Progenitor cell of endocrine pancreas (in vitro differentiated cells): Measurements from ENCODE around the gene BCKDK. TPM values are rescaled to one million over a fixed set of nuclear protein-coding genes. Genes with fewer than 3 reads are reported as not detected.

ENCODE experiments used
- DNase-seq: peaks from one replicate; pipeline ENCODE4 v3.0.0; 2021; ENCODE audit warnings: low spot score; ENCODE audit not compliant: unreplicated experiment
- H3K27ac Mint-ChIP-seq: 2 replicates; pipeline ENCODE4 v1.8.0; 2021; ENCODE audit warnings: mild to moderate bottlenecking, moderate library complexity, mixed read lengths
- H3K27me3 Mint-ChIP-seq: 2 replicates; pipeline ENCODE4 v1.8.0; 2021; ENCODE audit warnings: mixed read lengths
- H3K36me3 Mint-ChIP-seq: 2 replicates; pipeline ENCODE4 v1.8.0; 2022; ENCODE audit warnings: mixed read lengths; ENCODE audit not compliant: insufficient read depth
- H3K4me1 Mint-ChIP-seq: 2 replicates; pipeline ENCODE4 v1.8.0; 2021; ENCODE audit warnings: low read depth, mixed read lengths
- H3K4me3 Mint-ChIP-seq: 2 replicates; pipeline ENCODE4 v1.8.0; 2021; ENCODE audit warnings: low read depth, mild to moderate bottlenecking, moderate library complexity, mixed read lengths
- H3K9me3 Mint-ChIP-seq: 2 replicates; pipeline ENCODE4 v1.8.0; 2021; ENCODE audit warnings: low read depth, mixed read lengths
- total RNA-seq: library from RNA; stranded (reverse); gene quantifications from 2 replicates; pipeline ENCODE4 v1.2.1, GENCODE V29; 2021
- TF ChIP-seq, protein P1 (sequence below): fragments of 200-600 bp; sonication (generic); IDR thresholded peaks from one replicate; pipeline ENCODE4 v1.5.0; 2021; ENCODE audit warnings: antibody characterized with exemption, mild to moderate bottlenecking; ENCODE audit not compliant: unreplicated experiment

The BCKDK gene
- total RNA-seq, 1 donor from 2014 or later: 41.7 TPM

DNA sequence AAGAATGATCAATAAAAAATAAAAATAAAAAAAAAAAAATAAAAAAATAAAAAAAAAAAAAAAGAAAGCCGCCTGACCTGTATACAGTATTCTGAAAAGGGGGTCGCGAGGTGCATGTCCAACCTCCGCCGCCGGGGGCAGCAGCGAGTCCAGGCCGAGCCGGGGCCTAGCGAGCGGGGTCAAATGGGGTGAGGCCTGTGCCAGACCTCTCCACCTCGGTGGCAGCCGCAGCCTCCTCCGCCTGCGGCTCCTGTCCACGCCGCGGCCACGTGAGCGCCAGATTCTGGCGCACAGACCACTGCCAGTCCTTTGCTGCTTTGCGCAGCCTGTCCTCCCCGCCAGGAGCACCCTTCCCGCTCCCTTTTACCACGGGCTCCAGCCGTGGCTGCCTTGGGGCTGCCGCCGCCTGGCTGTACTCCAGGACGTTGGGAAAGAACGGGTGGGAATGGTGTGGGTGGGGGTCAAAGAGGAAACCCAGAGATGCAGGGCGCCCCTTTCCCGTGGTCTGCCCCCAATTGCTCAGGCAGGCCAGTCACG, 2.4 kb upstream of the BCKDK start:
- H3K9me3 Mint-ChIP-seq: no peaks in the 10 kb centered on the region
- DNase-seq: peak; percentile 82
- H3K4me1 Mint-ChIP-seq: peaks cover 2% of the 10 kb centered on the region
- H3K27me3 Mint-ChIP-seq: no peaks in the 10 kb centered on the region
- TF ChIP-seq, protein P1, sequence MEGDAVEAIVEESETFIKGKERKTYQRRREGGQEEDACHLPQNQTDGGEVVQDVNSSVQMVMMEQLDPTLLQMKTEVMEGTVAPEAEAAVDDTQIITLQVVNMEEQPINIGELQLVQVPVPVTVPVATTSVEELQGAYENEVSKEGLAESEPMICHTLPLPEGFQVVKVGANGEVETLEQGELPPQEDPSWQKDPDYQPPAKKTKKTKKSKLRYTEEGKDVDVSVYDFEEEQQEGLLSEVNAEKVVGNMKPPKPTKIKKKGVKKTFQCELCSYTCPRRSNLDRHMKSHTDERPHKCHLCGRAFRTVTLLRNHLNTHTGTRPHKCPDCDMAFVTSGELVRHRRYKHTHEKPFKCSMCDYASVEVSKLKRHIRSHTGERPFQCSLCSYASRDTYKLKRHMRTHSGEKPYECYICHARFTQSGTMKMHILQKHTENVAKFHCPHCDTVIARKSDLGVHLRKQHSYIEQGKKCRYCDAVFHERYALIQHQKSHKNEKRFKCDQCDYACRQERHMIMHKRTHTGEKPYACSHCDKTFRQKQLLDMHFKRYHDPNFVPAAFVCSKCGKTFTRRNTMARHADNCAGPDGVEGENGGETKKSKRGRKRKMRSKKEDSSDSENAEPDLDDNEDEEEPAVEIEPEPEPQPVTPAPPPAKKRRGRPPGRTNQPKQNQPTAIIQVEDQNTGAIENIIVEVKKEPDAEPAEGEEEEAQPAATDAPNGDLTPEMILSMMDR: peak; percentile 70
- H3K27ac Mint-ChIP-seq: no peak overlapping the region
- peaks cover 4% of the 10 kb centered on the region for H3K36me3 Mint-ChIP-seq
- H3K4me3 Mint-ChIP-seq: no peak overlapping the region

DNA sequence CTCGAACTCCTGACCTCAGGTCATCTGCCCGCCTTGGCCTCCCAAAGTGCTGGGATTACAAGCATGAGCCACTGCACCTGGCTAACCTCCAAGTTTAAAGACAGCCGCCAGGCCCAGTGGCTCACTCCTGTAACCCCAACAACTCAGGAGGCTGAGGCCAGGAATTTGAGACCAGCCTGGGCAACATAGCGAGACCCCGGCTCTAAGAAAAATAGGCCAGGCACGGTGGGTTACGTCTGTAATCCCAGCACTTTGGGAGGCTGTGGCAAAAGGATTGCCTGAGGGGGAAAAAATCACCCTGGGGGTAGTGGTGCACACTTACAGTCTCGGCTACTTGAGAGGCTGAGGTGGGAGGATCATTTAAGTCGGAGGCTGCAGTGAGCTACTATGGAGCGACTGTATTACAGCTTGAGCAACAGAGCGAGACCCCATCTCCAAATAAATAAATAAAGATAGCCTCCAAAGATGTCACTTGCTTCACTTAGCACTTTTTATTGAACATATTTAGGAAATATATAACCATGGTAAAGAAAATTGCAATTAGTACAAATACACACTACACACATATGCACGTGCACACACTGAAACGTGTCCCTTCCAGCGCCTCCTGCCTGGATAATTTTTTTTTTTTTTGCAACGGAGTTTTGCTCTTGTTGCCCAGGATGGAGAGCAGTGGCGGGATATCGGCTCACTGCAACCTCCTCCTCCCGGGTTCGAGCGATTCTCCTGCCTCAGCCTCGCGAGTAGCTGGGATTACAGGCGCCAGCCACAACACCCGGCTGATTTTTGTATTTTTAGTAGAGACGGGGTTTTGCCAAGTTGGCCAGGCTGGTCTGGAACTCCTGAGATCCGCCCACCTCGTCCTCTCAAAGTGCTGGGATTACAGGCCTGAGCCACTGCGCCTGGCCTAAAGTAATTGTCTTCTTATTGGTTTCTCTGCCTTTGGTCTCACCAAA, 1.4 kb upstream of the BCKDK start:
- Mint-ChIP-seq H3K4me1 (peaks cover 2% of the 10 kb centered on the region), H3K36me3 (peaks cover 4% of the 10 kb centered on the region), H3K4me3 (peak overlapping the region; percentile 69), H3K9me3 (no peaks in the 10 kb centered on the region), H3K27ac (no peak overlapping the region), H3K27me3 (no peaks in the 10 kb centered on the region)
- TF ChIP-seq, protein P1: no peak
- DNase-seq: no peak

DNA sequence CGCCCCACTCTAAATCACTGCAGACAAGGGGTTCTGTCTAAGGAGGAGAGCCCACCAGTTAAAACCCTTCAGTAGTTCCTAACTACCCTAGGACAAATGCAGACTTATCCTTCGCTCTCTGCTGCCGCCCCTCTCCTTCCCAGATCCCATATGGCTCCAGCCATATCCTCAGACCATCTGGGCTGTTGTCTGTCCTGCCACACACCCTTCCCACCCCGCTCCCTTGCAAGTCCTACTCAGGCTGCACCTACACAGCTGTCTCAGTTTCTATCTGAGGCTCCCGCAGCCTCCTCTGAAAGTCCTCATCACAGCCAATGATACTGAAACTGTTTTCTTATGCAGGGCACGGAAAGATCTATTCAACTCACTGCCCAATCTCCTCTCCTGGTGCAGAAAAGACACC, 720 bp upstream of the BCKDK start:
- peaks cover 2% of the 10 kb centered on the region for H3K4me1 Mint-ChIP-seq
- DNase-seq: no peak
- peak overlapping the region; percentile 69 for H3K4me3 Mint-ChIP-seq
- TF ChIP-seq, protein P1: no peak
- no peaks in the 10 kb centered on the region for H3K9me3 Mint-ChIP-seq
- no peak overlapping the region for H3K27ac Mint-ChIP-seq
- no peaks in the 10 kb centered on the region for H3K27me3 Mint-ChIP-seq
- H3K36me3 Mint-ChIP-seq: peaks cover 5% of the 10 kb centered on the region

DNA sequence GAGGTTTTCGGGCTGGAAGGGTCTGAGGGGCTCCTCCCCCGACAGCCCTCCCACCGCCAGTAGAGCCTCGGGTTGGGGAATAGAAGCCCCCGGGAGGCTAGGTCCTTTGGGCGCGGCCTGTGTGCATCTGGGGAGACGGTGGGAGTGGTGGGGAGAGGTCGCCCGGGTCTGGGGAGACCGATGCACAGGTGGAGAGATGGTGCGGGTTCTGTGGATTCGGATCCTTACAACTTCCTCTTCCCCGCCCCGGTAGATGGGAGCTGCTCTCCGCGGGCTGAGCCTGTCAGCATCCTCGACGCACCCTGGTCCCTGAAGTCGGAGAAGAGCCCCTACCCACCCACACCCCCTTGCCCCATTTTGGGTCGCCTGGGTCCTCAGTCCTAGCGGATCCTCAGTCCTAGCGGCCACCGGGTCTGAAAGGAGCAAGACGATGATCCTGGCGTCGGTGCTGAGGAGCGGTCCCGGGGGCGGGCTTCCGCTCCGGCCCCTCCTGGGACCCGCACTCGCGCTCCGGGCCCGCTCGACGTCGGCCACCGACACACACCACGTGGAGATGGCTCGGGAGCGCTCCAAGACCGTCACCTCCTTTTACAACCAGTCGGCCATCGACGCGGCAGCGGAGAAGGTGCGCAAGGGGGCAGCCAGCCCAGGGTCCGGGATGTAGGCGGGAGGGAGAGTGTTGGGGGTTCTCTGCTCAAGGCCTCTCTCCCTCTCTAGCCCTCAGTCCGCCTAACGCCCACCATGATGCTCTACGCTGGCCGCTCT, 790 bp downstream of the BCKDK start:
- Mint-ChIP-seq H3K27ac (no peak overlapping the region), H3K4me3 (peak overlapping the region; percentile 69), H3K27me3 (no peaks in the 10 kb centered on the region), H3K36me3 (peaks cover 6% of the 10 kb centered on the region), H3K4me1 (peaks cover 2% of the 10 kb centered on the region), H3K9me3 (no peaks in the 10 kb centered on the region)
- TF ChIP-seq, protein P1: no peak
- no peak for DNase-seq

DNA sequence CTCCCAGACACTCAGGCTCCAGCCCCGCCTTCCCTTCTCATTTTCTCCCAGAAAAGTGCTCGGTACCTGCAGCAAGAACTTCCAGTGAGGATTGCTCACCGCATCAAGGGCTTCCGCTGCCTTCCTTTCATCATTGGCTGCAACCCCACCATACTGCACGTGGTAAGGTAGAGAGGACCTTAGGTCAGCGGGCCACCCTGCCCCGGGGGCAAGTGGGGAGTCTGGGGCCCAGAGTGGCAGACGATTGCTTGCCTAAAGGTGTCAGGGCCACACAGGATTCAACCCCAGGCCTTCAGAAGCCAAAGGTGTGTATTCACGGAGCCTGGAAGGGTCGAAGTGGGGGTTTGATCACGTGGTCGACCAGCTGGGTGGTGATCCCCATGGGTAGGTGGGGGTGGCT, 1.4 kb downstream of the BCKDK start:
- H3K4me3 Mint-ChIP-seq: peak overlapping the region; percentile 68
- H3K27ac Mint-ChIP-seq: no peak overlapping the region

More for the DNA sequence above, 1.4 kb downstream of the BCKDK start:
- Mint-ChIP-seq H3K27me3 (no peaks in the 10 kb centered on the region), H3K36me3 (peaks cover 6% of the 10 kb centered on the region), H3K9me3 (no peaks in the 10 kb centered on the region), H3K4me1 (peaks cover 2% of the 10 kb centered on the region)
- TF ChIP-seq, protein P1: no peak
- no peak for DNase-seq
